Activated CD4-positive, alpha-beta memory T cell treated with anti-CD3 and anti-CD28 coated beads, Interleukin-2, amount 10 ng/mL, durations not matched to agents 7 days and 5 days (primary cell): ENCODE results near the gene TBC1D23. TPM values are rescaled to one million over a fixed set of nuclear protein-coding genes. Genes with fewer than 3 reads are reported as not detected.
A peak's percentile ranks its signal among the peaks of the same experiment; 100 is the strongest.
"Not testable (repeated sequence)": the region's sequence is repeated elsewhere in the genome, so short reads cannot be mapped to it uniquely, and the experiment has no call there.

ENCODE experiments used
- CTCF ChIA-PET: fragments of 350-600 bp; sonication (Branson Sonifier 250); formaldehyde crosslinking; loops from one replicate; lab custom pipeline; 2021; ENCODE audit warnings: antibody characterized with exemption, inconsistent platforms; lab: Charles Lee
- POLR2A ChIA-PET: fragments of 350-600 bp; sonication (Branson Sonifier 250); formaldehyde crosslinking; loops from one replicate; lab custom pipeline; 2021; ENCODE audit warnings: antibody characterized with exemption; lab: Charles Lee
- DNase-seq: peaks from one replicate; pipeline ENCODE4 v3.0.0-alpha.2; 2020
- H3K27ac Mint-ChIP-seq: one replicate; pipeline ENCODE4 v1.8.0; 2021; ENCODE audit warnings: mild to moderate bottlenecking, mixed read lengths
- H3K27me3 Mint-ChIP-seq: one replicate; pipeline ENCODE4 v1.8.0; 2021; ENCODE audit warnings: mixed read lengths
- H3K36me3 Mint-ChIP-seq: one replicate; pipeline ENCODE4 v1.8.0; 2021; ENCODE audit warnings: low read depth, mixed read lengths
- H3K4me1 Mint-ChIP-seq: one replicate; pipeline ENCODE4 v1.8.0; 2021; ENCODE audit warnings: mixed read lengths
- H3K4me3 Mint-ChIP-seq: one replicate; pipeline ENCODE4 v1.8.0; 2021; ENCODE audit warnings: mild to moderate bottlenecking, mixed read lengths
- H3K9me3 Mint-ChIP-seq: one replicate; pipeline ENCODE4 v1.8.0; 2021; ENCODE audit warnings: mixed read lengths
- total RNA-seq, 2 experiments: library from RNA; stranded (reverse); gene quantifications; one replicate each; pipeline ENCODE4 v1.2.3, GENCODE V29; 2021

The TBC1D23 gene
- total RNA-seq = 10 to 100 TPM; 26.5 to 29.3 TPM

- Mint-ChIP-seq H3K4me1 (peaks cover 42% of the 10 kb centered on the region), H3K27ac (peak within 1 kb of the TSS; percentile 84), H3K36me3 (peaks cover 2% of the 10 kb centered on the region), H3K4me3 (peak within 1 kb of the TSS; percentile 96), H3K9me3 (no peaks in the 10 kb centered on the region), H3K27me3 (no peaks in the 10 kb centered on the region)
- ChIA-PET POLR2A (interaction anchor here (0.6 to 2.8 kb wide), 13 partner anchors 8 to 449 kb away, joined by 3 to 19 read pairs (median 4); partner anchors contain the start of genes CMSS1, LNP1 and TOMM70), CTCF (interaction anchor here (0.5 to 1.8 kb wide), 19 partner anchors 10 to 443 kb away, joined by 3 to 13 read pairs (median 4); partner anchors contain the start of gene CMSS1)
- peak; percentile 98 for DNase-seq
Observed at GRCh38 chr3:100260685-100261484, at the start of gene TBC1D23. Gene TBC1D23 (plus strand): TSS chr3:100260992. CDS start chr3:100261019, 27 bp downstream.

GRCh38 chr3:100213891-100214573, 46.8 kb upstream of the TBC1D23 start:
- peaks cover 21% of the 10 kb centered on the region for H3K27me3 Mint-ChIP-seq
- peaks cover 5% of the 10 kb centered on the region for H3K36me3 Mint-ChIP-seq
- no peak for DNase-seq
- peaks cover 2% of the 10 kb centered on the region for H3K9me3 Mint-ChIP-seq
- ChIA-PET CTCF (no interaction called here), POLR2A (no interaction called here)
- H3K4me1 Mint-ChIP-seq = peaks cover 18% of the 10 kb centered on the region
- H3K4me3 Mint-ChIP-seq = no peak overlapping the region
- no peak overlapping the region for H3K27ac Mint-ChIP-seq

GRCh38 chr3:100214574-100214964, 46.2 kb upstream of the TBC1D23 start:
- Mint-ChIP-seq H3K4me1 (peaks cover 17% of the 10 kb centered on the region), H3K27me3 (peaks cover 25% of the 10 kb centered on the region), H3K4me3 (no peak overlapping the region), H3K27ac (no peak overlapping the region), H3K36me3 (peaks cover 10% of the 10 kb centered on the region), H3K9me3 (peaks cover 6% of the 10 kb centered on the region)
- ChIA-PET CTCF (no interaction called here), POLR2A (no interaction called here)
- DNase-seq = no peak

DNA sequence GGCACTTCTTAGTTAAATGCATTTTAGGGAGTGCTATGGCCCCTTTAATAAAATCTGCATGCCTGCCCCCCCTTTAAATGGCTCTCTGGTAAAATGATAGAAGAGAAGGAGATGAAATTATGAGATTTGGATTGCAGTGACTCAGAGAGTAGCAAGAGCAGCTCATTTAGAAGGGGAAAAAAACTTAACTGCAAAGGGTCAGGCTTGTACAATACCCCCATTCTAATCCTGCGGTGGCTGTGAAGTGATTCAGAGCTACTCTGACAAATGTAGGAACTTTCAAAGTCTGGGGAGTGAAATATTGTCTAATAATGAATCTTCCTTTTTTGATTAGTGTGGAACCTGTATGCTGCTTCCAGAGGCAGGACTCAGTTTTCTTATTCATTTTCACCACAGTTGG, 44.1 kb upstream of the TBC1D23 start:
- POLR2A ChIA-PET = no interaction called here
- H3K9me3 Mint-ChIP-seq = peaks cover 9% of the 10 kb centered on the region
- DNase-seq = no peak
- H3K27me3 Mint-ChIP-seq = peaks cover 25% of the 10 kb centered on the region
- H3K36me3 Mint-ChIP-seq = peaks cover 10% of the 10 kb centered on the region
- CTCF ChIA-PET = no interaction called here
- peaks cover 5% of the 10 kb centered on the region for H3K4me1 Mint-ChIP-seq
- H3K4me3 Mint-ChIP-seq = no peak overlapping the region
- H3K27ac Mint-ChIP-seq = no peak overlapping the region

DNA sequence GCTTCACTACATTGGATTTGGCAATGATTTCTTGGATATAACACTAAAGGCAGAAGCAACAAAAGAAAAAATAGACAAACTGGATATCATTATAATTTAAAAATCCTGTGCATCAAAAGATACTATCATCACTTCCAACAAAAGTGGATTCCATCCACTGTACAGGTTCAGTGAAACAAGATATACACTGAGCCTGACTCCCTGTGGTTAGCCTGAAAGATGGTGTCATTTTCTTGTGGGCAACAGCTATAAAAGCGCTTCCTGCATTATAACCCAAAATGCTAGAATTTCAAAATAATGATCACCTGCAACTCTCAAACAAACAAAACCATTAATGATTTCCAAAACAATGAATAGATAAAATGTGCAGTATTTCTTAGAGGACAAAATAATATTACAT, 39.6 kb upstream of the TBC1D23 start:
- H3K27ac Mint-ChIP-seq = no peak overlapping the region
- ChIA-PET CTCF (interaction anchor here (0.5 kb wide), 1 partner anchor 388 kb away, joined by 3 read pairs; no protein-coding TSS in a partner anchor), POLR2A (no interaction called here)
- peaks cover 17% of the 10 kb centered on the region for H3K27me3 Mint-ChIP-seq
- H3K36me3 Mint-ChIP-seq = peaks cover 10% of the 10 kb centered on the region
- H3K9me3 Mint-ChIP-seq = peaks cover 9% of the 10 kb centered on the region
- no peak overlapping the region for H3K4me3 Mint-ChIP-seq
- peaks cover 5% of the 10 kb centered on the region for H3K4me1 Mint-ChIP-seq
- no peak for DNase-seq

DNA sequence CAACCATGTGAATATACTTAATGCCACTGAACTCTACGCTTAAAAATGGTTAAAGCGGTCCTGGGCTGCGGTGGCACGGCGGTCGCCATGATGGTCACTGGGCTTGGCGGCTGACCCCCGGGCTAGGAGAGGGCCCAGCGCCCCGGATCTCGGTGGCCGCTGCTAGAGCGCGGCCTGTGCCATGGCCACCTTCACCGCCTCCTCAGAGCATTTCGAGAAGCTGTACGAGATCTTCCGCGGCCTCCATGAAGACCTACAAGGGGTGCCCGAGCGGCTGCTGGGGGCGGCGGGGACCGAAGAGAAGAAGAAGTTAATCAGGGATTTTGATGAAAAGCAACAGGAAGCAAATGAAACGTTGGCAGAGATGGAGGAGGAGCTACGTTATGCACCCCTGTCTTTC, 35.6 kb upstream of the TBC1D23 start:
- Mint-ChIP-seq H3K27me3 (no peaks in the 10 kb centered on the region), H3K9me3 (peaks cover 3% of the 10 kb centered on the region), H3K4me1 (peaks cover 16% of the 10 kb centered on the region), H3K4me3 (no peak overlapping the region), H3K27ac (no peak overlapping the region), H3K36me3 (peaks cover 4% of the 10 kb centered on the region)
- ChIA-PET CTCF (no interaction called here), POLR2A (no interaction called here)
- DNase-seq = no peak

DNA sequence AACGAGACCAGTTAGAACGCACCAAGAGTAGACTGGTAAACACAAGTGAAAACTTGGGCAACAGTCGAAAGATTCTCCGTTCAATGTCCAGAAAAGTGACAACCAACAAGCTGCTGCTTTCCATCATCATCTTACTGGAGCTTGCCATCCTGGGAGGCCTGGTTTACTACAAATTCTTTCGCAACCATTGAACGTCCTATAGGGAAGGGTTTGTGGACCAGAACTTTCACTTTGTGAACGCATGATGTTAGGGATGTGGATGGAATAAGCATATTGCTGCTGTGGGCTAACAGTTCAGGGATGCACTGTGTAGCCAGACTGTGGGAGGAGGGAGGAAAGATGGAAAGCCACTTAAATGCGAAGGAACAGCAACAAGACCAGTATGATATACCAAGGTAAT, 34.9 kb upstream of the TBC1D23 start:
- no peak overlapping the region for H3K27ac Mint-ChIP-seq
- peaks cover 14% of the 10 kb centered on the region for H3K4me1 Mint-ChIP-seq
- peaks cover under 1% of the 10 kb centered on the region for H3K36me3 Mint-ChIP-seq
- CTCF ChIA-PET = no interaction called here
- no peak for DNase-seq
- POLR2A ChIA-PET = no interaction called here
- no peaks in the 10 kb centered on the region for H3K27me3 Mint-ChIP-seq
- H3K9me3 Mint-ChIP-seq = peaks cover under 1% of the 10 kb centered on the region
- H3K4me3 Mint-ChIP-seq = no peak overlapping the region

DNA sequence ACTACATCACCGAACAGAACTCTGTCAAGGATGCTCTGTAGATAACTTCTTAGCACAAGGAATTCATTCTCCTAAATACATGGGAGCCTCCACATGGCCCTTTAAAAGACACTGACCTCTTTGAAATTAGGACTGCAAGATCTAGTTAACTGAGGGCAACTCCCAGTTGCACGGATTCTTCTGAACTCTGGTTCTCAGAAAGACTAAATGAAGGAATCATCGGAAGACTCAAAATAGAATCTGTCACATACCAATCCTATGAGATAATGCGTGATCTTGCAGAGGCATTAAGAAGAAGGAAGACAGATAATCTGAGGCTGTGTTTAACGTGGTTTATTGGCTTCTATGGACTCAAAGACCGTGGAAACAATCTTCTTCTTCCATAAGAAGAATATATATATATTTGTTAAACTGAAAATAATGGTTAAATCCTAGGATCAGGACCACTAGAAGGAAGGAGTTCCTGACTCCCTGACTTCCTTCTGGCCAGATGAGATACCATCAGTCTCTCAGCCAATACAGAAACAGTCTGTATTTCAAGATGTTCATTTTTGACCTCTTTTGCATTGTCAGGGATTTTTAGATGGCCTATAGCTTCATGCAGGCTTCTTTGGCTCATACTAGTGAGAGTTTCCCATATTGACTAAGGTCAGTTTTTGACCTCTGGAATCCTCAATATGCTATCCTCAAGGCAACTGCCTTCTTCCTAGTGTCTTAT, 33.9 kb upstream of the TBC1D23 start:
- DNase-seq = no peak
- H3K9me3 Mint-ChIP-seq = no peaks in the 10 kb centered on the region
- peaks cover 11% of the 10 kb centered on the region for H3K4me1 Mint-ChIP-seq
- no peak overlapping the region for H3K27ac Mint-ChIP-seq
- no peaks in the 10 kb centered on the region for H3K27me3 Mint-ChIP-seq
- CTCF ChIA-PET = no interaction called here
- H3K4me3 Mint-ChIP-seq = no peak overlapping the region
- H3K36me3 Mint-ChIP-seq = no peaks in the 10 kb centered on the region
- POLR2A ChIA-PET = no interaction called here

DNA sequence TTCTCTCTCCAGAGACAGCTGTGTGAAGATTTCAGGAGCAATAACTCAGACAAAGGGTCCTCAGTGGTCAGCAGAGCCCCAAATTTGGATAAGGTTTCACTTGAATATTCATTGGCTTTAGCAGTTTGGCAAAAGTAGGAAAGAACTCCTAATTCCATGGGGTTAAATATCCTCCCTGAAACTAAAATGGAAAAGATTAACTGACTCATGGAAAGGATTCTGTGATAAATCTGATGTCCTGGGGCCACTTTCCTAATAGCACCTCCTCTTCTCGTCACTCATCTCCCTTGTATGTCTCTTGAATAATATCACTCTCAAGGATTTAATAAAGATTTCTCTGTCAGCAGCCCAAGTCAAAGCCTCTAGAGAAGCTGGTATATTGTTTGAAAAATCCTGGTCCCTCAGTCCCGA, 33.3 kb upstream of the TBC1D23 start:
- POLR2A ChIA-PET = no interaction called here
- peaks cover 1% of the 10 kb centered on the region for H3K27me3 Mint-ChIP-seq
- DNase-seq = no peak
- peaks cover 11% of the 10 kb centered on the region for H3K4me1 Mint-ChIP-seq
- H3K27ac Mint-ChIP-seq = no peak overlapping the region
- no peaks in the 10 kb centered on the region for H3K36me3 Mint-ChIP-seq
- no peaks in the 10 kb centered on the region for H3K9me3 Mint-ChIP-seq
- H3K4me3 Mint-ChIP-seq = no peak overlapping the region
- CTCF ChIA-PET = no interaction called here

- peaks cover 11% of the 10 kb centered on the region for H3K4me1 Mint-ChIP-seq
- POLR2A ChIA-PET = interaction anchor here (0.7 kb wide), 1 partner anchor 155 kb away, joined by 3 read pairs; no protein-coding TSS in a partner anchor
- no peaks in the 10 kb centered on the region for H3K9me3 Mint-ChIP-seq
- CTCF ChIA-PET = interaction anchor here (1.0 kb wide), 1 partner anchor 11 kb away, joined by 4 read pairs; no protein-coding TSS in a partner anchor
- no peak overlapping the region for H3K27ac Mint-ChIP-seq
- H3K4me3 Mint-ChIP-seq = no peak overlapping the region
- H3K36me3 Mint-ChIP-seq = no peaks in the 10 kb centered on the region
- peaks cover 6% of the 10 kb centered on the region for H3K27me3 Mint-ChIP-seq
- no peak for DNase-seq
Observed at GRCh38 chr3:100228247-100228646, 32.5 kb upstream of the TBC1D23 start.

GRCh38 chr3:100229188-100229587, 31.6 kb upstream of the TBC1D23 start:
- POLR2A ChIA-PET, DNase-seq, H3K27ac Mint-ChIP-seq, H3K4me3 Mint-ChIP-seq, H3K9me3 Mint-ChIP-seq, H3K36me3 Mint-ChIP-seq: not testable (repeated sequence)
- Mint-ChIP-seq H3K4me1 (peaks cover 11% of the 10 kb centered on the region), H3K27me3 (peaks cover 11% of the 10 kb centered on the region)
- CTCF ChIA-PET = interaction anchor here (1.0 kb wide), 1 partner anchor 10 kb away, joined by 4 read pairs; no protein-coding TSS in a partner anchor

DNA sequence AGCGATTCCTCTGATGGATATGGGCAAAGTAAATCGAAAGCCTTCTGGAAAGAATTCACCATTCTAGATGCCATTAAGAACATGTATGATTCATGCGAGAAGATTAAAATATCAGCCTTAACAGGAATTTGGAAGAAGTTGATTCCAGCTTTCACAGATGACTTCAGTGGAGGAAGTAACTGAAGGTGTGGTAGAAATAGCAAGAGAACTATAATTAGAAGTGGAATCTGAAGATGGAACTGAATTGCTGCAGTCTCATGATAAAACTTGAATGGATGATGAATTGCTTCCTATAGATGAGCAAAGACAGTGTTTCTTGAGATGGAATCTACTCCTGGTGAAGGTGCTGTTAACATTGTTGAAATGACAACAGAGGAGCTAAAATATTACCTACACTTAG, 30.1 kb upstream of the TBC1D23 start:
- Mint-ChIP-seq H3K4me1 (peaks cover 11% of the 10 kb centered on the region), H3K36me3 (no peaks in the 10 kb centered on the region), H3K9me3 (no peaks in the 10 kb centered on the region), H3K4me3 (no peak overlapping the region), H3K27me3 (peaks cover 14% of the 10 kb centered on the region), H3K27ac (no peak overlapping the region)
- POLR2A ChIA-PET = no interaction called here
- no peak for DNase-seq
- CTCF ChIA-PET = interaction anchor here (0.6 kb wide), 2 partner anchors 130 to 339 kb away, joined by 4 to 5 read pairs; no protein-coding TSS in a partner anchor
